ENCODE measurements around the gene CDH23.

DNA sequence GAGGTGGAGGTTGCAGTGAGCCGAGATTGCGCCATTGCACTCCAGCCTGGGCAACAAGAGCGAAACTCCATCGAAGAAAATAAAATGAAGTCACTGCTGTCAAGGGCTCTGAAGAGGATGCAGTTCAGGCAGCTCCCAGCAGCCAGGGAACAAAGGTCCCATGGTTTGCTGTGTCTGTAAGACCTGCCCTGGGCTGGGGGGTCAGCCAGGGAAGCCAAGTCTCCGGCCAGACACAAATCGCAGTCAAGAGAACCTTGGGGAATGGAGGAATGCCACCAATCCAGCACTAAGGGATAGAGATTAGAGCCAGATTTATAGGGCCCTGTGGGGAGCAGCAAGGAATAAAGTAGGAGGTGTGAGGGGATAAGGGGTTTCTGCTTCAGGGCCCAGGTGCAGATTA, 405.5 kb downstream of the CDH23 start:
- no peak for TF ChIP-seq POLR2AphosphoS5 (IDR thresholded peaks at IDR 0.05; ENCODE audit: low read depth, low read length)
- no peak for TF ChIP-seq SIN3A (IDR thresholded peaks at IDR 0.05; ENCODE audit: borderline replicate concordance, insufficient read depth, low read length)
- TF ChIP-seq REST (IDR thresholded peaks at IDR 0.05; ENCODE audit: insufficient read depth in 1 of 2, low read depth in 2 of 2, low read length in 2 of 2): no peak
- no peak for TF ChIP-seq TAF1 (IDR thresholded peaks at IDR 0.05; ENCODE audit: borderline replicate concordance, insufficient read depth, low read length)
